ENCODE measurements around the gene CDC42EP3.
A peak's percentile ranks its signal among the peaks of the same experiment; 100 is the strongest.

The CDC42EP3 gene, protein sequence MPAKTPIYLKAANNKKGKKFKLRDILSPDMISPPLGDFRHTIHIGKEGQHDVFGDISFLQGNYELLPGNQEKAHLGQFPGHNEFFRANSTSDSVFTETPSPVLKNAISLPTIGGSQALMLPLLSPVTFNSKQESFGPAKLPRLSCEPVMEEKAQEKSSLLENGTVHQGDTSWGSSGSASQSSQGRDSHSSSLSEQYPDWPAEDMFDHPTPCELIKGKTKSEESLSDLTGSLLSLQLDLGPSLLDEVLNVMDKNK

DNA sequence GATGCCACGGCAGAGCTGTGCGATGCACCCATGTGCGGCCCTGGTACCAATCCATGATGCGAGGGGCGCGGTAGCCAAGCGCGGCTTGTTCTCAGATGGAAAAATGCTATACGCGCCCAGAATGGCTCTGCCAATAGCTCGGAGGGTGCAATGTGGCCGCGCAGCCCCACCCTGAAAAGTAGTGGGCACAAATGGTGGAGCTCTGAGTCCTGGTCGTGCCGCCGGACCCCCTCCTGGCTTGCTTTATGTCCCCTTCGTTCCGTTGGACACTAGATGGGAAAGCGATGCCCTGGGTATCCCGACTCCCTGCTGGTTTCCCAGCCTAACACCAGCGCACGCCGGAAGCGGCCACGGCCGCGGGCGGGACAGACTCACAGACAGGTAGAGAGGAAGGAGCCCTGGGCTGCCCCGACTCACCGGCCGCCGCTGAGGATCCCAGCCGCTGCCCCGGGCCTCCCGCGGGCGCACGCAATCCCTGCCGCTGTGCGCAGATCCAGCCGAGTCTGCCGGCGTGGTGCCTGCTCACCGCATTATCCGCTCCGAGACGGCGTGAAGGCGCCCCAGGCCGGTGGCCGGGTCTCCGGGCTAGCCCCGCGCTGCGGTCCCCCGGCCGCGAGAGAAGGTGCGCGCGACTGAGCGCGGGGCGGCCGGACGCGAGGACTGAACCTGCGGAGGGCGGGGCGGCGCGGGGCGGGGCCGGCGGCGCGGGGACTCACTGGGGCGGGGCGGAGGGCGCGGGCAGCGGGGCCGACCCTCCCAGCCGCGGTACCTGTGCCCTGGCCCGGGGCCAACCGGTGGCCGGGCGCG, at the start of gene CDC42EP3:
TSS of gene CDC42EP3 (minus strand) at position 634 of the 807 bp plus-strand sequence. CDS start 25,055 bp downstream, outside the sequence.
- DNase-seq: peak; percentile 86

DNA sequence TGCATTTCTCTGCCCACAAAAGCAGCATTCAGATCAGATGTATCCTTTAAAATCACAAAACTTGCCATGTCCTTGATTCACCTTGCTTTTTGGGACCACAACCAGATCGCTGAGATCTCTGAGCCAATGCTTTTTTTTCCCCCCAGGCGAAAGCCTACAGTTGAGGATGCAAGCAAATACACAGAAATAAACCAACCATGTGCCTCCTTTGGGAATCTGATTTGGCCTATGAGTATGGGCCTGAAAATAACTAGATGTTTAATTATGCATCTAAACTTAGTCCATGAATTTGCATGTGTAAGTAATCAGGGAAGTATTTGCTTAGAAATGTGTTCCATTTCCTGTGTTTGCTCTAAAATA, 49.7 kb upstream of the CDC42EP3 start:
- no peak for DNase-seq

DNA sequence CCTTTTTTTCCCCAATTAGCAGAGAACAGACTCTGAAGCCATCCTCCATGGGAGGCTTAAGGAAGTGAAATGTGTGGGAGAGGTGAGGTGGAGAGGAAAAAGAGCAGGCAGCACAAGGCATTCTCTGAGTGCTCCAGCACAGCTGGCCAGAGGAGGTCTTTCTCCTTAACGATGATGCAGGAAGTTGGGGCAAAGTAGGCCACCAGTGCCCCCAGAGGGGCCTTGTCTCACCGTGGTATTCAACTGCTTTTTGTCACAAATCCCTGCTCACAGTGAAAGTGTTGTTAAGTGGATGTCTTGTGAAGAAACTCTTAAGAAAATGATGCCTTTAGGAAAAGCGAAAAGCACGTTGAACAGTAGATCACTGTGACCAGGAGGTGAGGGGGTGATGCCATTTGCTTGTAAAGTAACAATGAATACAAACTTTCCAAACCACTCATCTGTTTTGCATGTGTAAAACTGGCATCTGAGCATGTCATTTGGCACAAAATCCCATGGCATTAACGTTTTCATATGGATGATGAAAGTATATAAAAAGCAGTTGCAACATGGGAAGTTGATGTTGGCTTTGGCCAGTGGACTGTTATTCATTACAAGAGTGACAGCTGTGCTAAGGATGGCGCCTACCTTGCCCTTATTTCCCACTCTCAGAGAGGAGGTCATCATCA, 49.2 kb upstream of the CDC42EP3 start:
- no peak for DNase-seq

DNA sequence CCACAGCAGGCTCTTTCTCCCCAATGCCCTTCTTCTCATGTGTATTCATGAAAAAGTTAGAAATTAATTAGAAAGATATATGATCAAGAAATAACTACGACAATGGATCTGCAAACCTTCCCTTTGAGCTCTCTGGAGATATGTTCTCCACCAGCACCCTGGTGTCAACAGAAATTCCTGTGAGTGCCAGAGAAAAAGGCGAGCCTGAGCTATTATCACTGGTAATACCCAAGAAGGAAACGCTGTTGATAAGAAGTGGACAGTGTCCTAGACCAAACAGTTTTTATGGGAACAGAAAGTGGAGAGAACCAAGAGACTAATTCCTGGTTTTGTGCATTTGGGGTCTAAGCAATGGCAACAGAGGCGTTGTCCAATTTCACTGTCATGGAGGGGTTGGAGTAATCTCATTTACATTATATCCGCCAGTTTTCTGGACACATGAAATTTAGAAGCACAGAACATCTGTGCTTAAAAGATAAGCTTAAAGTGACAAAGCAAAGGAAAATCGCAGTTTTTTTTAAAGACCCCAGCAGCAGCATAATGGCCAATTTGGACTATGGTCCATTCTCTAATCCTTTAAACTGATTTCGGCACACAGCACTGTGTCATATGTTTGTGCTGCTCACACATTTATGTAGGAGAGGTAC, 47.2 kb upstream of the CDC42EP3 start:
- no peak for DNase-seq

DNA sequence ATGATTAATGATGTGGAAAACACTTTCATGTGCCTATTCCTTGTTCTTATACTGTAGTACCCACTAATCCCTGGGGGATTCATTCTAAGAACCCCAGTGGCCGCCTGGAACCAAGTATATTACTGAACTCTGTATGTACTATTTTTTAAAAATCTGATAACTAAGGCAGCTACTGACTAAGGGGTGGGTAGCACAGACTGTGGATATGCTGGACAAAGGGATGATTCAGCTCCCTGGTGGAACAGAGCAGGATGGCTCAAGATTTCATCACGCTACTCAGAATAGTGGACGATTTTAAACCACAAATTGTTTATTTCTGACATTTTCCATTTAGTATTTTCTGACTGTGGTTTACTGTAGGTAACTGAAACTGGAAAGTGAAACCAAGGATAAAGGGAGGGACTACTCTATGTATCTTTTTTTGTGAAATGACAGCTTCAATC, 41.8 kb upstream of the CDC42EP3 start:
- DNase-seq: no peak

DNA sequence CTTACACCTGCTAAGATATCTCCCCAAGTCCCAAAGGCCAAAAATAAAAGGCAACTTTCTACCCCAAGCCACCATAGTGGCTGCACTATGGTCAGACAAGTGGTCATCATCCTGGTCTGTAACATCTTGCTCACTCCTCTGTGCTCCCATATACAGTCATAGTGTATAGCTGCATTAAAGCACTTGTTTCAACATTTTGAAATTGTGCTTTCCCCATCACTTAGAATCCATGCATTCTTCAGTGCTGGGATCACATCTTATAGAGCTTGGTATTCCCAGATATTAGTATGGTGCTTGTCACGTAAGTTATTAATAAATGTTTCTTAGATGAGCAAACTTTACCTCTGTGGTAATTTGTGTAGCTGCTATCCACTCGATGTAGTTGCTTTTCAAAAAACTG, 40.4 kb upstream of the CDC42EP3 start:
- DNase-seq: no peak

DNA sequence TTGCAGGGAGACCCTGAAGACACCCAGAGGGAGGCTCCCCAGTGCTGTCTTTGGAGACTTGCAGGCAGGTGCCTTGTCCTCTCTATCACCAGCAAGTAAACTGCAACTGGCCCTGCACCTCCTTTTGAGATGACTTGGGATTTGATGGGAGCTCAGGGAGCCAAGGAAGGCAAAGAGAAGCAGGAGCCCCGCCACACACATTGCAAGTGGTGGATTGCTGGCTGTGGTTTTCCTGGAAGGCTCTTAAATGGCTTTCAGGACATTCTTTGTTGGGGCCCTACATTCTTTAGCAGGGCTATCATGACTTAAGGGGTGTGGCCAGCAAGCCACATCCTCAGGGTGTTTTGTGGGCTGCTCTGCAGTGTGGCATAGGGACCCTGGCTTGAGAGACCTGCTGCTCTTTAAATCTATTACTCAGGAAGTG, 39.9 kb upstream of the CDC42EP3 start:
- peak; percentile 97 for DNase-seq

DNA sequence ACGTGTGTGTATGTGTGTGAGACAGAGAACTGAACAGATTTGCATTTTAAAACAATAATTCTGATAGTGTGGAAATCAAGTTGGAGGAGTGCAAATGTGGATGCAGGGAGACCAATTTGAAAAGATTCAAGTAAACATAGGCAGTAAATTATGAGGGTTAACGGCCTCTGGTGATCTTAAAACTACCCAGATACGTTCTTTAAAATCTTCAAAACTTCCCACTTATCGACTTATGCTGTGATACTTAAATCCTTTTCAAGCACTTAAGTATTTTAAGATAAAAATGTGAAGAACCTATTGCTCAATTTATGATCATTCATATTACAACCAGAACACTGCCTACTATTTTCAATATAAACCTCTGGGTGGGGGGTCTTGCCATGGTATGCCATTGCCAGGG, 37.7 kb upstream of the CDC42EP3 start:
- no peak for DNase-seq

DNA sequence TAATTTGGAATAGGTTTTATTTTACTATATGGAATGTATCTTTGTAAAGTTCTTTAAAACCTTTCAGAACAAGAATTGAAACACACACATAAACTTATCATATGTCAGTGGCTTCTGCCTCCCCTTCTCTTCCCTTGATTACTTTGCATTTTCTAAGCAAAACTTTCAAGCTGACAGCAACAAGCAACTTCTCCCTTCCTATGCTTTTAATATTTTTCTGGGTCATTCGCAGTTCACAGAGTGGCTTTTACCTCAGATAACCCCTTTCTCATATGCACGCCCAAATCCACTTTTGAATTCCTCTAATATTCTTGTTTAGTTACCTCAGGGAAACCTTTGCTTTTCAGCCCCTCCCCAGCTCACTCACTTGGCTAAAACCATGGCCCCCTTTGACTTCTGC, 36.7 kb upstream of the CDC42EP3 start:
- DNase-seq: no peak

DNA sequence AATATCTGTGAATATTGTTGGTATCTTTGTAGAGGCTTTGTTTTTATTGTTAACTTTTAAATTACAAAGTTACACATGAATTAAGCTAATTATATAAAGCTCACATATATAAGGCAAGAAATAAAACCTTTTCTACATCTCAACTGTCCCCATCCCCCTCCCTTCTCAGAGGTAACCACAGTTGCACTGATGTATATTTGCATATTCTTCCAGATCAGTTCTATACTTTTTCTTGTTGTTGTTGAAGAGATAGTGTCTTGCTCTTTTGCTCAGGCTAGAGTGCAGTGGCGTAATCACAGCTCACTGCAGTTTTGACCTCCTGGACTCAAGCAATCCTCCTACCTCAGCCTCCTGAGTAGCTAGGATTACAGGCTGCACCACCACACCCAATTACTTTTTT, 36.0 kb upstream of the CDC42EP3 start:
- no peak for DNase-seq

DNA sequence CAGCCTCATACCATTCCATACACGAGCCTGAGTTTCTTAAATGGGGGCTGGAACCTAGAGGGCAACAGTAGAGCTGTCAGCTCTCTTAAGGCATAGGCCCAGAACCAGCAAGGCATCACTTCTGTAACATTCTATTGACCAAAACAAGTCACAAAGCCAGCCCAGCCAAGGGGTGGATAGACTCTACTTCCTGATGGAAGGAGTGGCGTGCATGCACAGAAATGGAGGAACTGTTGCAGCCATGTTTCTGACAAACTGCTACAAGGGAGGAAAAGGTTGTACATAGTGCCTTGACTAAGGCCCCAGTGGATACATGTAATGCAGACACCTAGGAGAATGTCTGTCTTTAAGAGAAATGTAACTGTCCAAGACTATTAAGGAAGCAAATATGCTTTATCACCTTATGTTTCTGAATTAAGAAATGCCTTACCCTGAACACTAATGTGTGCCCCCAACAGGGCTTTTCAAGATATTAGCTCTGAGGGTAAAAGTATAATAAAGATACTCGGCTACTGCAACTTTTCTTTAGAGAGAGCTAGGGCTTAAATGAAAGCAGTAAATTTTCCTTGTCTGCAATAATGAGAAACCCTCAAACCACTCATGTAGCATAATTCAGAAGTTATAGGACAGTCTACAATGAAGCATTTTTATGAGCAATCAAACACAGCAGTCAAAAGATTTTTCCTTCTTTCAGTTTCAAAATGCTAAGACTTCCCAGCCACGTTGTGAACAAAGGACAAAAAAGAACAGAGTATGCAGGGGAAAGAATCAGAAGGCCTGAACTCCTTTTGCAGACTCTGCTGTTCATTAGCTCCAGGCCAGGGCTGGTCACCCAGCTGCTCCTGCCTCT, 35.1 kb upstream of the CDC42EP3 start:
- no peak for DNase-seq

DNA sequence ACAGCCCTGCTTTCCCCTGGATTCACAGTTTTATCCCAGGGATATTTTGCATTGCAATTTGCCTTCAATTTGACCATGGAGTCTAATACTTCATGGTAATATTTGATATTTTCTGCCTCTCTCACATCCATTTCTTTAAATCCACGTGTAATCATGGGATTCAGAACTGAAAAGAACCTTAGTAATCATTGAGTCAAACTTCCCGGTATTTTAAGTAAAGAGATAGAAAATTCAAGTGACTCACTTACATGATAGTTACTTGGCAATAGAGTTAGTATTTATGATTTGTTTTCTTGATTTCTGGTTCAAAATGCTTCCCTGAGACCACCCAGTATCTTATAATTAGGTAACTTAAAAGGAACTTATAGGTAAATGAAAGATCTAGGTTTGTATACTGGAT, 33.7 kb upstream of the CDC42EP3 start:
- DNase-seq: no peak

DNA sequence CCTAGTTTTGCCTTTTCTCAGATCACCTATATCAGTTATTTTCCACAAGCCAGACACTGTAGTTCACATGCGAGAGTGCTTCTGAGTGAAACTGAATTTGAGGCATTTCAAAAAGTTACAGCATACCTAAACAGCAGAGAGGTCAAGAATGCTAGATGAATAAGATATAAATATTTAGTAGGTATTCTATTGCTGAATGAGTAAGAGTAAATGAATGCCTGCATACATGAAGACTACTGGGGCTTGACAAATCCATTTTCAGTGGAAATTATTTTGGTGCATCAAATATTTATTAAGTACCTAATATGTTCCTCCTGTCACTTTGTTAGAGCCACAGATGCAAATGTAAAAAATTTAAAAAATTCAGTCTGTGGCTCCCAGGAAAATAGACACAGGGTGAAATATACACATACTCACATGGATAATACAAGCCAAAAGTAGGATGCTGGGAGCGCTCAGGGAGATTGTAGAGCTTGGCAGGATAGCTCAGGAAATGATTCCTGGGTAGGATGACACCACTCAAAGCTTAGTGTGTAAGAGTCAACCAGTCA, 27.6 kb upstream of the CDC42EP3 start:
- DNase-seq: no peak

DNA sequence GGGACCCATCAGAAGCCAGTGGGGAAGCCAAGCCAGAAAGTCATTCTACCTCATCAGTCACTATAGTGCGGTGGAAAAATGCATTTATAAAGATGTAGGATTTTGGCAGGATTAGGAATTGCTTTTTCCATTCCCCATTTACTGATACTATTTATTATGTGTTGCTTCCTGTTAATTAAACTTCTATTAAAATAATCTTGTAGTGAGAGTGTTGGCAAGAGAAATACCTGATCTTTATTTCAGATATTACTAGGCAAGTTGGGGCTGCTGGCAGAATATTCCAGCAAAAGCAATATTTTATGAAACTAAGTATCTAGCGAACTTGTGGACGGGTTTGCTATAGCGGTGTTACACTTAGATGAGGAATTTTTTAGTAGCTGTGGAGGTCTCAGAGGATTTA, 23.9 kb upstream of the CDC42EP3 start:
- no peak for DNase-seq

DNA sequence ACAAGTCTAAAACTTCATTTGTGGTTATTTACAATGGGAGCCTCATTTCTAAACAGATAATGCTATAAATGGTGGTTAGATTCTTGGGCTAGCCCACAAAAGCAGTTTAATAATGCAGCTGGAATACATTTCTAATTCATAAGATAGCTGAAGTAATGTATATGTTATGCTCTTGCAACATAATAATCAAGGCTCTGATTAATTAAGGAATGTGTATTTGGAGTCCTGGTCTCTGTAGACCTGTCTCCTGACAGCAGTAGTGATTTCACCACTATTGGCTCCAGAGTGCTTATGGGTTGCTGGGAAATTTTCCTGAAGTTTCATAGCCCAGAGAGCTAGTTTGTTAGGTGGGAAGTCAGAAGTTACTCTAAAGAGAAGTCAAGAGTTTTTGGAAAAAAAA, 21.3 kb upstream of the CDC42EP3 start:
- no peak for DNase-seq

DNA sequence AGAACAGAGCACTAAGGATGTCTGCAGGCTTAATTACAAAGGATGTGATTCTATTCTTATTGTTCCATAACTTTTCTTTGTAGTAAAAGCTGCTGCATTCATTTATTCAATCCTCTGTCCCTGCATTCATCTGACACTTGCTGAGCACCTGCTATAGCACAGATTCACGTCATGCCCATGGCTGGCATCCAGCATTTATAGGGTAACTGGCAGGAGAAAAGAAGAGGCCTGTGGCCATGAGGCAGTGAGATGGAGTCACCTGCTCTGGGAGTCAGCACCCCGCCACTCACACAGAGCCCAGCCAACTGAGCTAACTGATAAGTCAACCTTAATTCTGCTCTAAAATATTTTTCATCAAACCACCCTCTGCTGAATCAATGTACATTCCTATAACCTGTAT, 18.3 kb upstream of the CDC42EP3 start:
- DNase-seq: no peak

DNA sequence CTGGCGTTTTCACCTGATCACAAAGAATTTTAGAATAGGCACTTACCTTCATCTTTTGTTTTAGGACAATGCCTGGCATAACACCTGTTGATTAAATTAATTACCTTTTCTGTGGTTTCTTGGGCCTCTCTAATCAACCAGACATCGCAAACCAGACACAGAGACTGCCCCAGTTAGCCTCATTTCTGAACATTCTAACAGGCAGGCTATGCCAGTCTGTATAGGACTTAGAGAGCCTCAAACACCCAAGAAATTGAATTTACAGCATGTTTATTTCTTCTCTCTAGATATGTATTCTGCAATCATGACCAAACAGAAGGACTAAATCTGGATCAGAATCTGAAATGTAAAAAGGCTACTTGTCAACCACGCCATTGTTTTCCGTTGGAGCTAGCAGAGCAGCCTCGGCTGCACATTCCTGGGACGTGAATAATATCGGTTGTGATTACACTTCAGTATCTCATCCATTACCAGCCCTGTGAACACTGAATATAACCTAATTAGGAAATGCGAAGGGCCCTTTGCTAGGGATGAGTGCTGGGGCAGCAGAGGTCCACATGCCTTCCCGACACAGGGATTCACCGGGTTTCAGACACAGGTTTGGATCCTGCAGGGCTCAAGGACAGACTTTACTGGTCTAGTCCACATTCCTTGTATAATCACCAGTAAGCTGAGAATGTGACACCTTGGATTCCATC, 17.5 kb upstream of the CDC42EP3 start:
- DNase-seq: peak; percentile 96

DNA sequence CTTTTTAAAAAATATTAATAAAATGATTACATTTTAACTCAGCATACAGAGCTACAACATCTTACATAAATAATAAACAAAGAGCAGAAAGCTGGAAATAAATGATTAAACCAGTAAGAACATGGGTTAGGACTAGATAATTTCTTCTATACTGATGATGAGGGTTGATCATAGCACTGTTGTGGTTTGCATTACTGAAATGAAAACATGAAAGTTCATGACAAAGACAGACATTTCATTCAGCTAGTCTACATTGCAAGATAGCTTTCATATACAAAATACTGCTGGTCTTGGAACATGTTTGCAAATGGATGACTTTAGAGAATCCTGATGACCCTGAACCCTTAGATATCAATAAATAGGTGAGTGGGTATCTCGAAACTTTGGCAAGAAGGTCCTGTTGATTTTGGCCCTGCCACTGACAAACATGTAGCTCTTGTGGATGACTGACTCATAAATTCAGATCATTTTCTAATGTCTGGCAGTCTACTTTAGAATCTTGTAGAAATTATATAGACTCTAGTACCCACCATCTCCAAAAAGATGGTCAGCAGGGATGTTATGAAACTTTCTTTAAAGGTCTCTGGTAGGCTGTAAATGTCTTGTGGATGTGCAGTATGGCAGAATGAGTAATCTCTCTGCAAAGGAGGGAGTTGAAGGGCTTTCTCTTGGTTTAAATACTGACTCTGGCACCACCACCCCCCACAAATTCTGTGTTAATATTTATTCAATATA, 15.5 kb upstream of the CDC42EP3 start:
- no peak for DNase-seq

DNA sequence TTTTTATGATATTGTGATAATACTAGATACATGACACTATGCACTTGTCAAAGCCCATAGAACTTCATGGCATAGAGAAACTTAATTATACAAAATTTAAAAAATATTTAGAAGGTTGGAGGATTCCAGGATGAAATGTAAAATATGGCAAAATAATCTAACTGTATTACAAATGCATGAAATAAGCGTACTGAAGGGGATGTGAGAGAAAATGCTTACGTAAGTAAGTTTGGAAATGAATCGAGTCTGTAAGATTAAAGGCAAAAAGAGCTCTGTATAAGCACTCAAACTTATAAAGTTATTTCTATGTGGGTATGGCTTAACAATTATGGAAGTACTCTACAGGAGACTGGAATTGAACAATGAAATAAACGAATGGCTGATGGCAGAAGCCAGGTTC, 13.4 kb upstream of the CDC42EP3 start:
- no peak for DNase-seq

DNA sequence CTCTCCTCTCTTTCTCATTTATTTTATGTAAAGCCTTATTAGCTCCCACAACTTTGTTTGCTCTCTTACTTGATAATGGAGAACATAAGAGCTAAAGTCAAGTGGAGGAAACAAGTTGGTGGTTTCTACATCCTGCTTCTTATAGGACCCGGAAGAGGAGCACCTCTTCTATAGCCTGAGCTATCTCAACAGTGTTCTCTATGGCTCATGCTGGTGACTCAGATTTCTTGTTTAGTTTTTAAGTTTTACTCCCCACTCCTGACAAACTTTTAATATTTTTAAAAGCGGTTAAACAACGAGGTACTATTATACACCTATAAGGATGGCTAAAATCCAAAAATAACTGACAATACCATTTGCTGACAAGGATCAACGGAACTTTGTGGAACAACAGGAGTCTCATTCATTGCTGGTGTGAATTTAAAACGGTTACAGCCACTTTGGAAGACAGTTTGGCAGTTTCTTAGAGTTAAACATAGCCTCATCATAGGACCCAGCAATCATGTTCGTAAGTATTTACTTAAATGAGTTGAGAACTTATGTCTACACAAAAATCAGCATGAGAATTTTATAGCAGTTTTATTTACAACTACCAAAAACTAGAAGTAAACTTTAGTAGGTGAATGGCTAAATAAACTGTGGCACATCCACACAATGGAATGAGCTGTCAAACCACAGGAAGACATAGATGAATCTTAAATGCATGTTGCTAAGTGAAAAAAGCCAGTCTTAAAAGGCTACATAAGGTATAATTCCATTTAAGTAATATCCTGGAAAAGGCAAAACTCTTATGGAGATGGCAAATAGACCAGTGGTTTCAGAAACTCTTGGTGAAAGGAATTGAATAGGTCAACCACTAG, 12.7 kb upstream of the CDC42EP3 start:
- no peak for DNase-seq

All from islet precursor cell (in vitro differentiated cells).